GM12891 (cell line): ENCODE data around the gene BGLAP.

ENCODE experiments used
- POLR2A ChIP-seq: IDR thresholded peaks from 2 replicates; pipeline ENCODE4 v1.6.1; 2011; ENCODE audit warnings: low read depth, low read length, control low read depth
- POLR2AphosphoS5 ChIP-seq: IDR thresholded peaks from 2 replicates; pipeline ENCODE4 v1.6.1; 2011; ENCODE audit warnings: low read depth, low read length, control low read depth

DNA sequence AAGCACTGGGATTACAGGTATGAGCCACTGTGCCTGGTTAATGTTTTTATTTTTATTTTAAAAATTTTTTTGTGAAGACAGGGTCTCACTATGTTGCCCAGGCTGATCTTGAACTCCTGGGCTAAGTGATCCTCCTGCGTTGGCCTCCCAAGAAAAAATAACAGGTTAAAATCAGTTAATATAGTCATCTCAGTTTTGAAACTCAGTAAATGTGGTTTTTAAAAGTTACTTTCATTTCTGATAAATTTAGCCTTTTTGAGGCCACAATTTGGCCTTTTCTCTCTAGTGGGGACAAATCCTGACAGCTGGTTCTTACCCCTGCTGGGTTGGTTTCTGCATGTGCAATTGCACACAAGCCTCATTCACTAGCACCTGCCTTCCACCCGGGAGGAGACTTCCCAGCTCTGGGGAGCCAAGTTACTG, 15.9 kb upstream of the BGLAP start:
- TF ChIP-seq POLR2A: no peak
- no peak for TF ChIP-seq POLR2AphosphoS5
